NK-92 treated with Interleukin-12 subunit alpha and Interleukin-12 subunit beta, amount 100 ng/mL, for 24 hours (cell line): Measurements from ENCODE around the gene OPRM1.

Source experiments
- DNase-seq: peaks from one replicate; lab custom pipeline; 2025; lab: John Stamatoyannopoulos, UW

Gene OPRM1

GRCh38 chr6:154277629-154278017 lies 238.6 kb downstream of the OPRM1 start:
- no peak for DNase-seq

GRCh38 chr6:154280521-154280920 lies 241.5 kb downstream of the OPRM1 start:
- DNase-seq, result no peak

GRCh38 chr6:154284313-154284853 lies 245.3 kb downstream of the OPRM1 start:
- DNase-seq, result no peak

GRCh38 chr6:154285826-154286225 lies 246.8 kb downstream of the OPRM1 start:
- DNase-seq, result no peak

GRCh38 chr6:154289818-154290508 lies 250.9 kb downstream of the OPRM1 start:
- no peak for DNase-seq

GRCh38 chr6:154292066-154292465 lies 253.0 kb downstream of the OPRM1 start:
- no peak for DNase-seq

GRCh38 chr6:154292855-154293519 lies 253.9 kb downstream of the OPRM1 start:
- DNase-seq, result no peak

- DNase-seq, result no peak
These were observed 256.7 kb downstream of the OPRM1 start for GRCh38 chr6:154295733-154296132.
